ENCODE measurements around the gene C14orf39. TPM values are rescaled to one million over a fixed set of nuclear protein-coding genes. Genes with fewer than 3 reads are reported as not detected.

The C14orf39 gene
- total RNA-seq, 4 donors from 2014 or later, result not detected

DNA sequence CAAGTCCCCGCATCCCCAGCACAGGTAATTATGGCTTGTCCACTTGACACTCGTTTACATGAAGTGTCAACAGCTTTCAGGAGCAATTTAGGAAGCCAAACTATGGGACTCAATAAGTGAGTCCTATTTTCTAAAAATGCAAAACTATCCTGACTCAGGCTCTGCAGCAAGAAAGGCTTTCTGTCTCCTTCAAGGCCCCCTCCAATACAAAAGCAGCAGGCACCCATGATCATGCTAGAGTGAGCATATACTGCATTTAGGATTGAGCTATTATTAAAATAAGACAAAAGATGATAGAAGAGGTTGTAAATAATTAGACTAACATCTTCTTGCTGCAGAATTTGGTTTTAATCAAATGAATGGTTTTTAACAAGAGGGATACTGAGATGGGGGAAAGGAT is 26.3 kb upstream of the C14orf39 start:
- TF ChIP-seq, protein P1, sequence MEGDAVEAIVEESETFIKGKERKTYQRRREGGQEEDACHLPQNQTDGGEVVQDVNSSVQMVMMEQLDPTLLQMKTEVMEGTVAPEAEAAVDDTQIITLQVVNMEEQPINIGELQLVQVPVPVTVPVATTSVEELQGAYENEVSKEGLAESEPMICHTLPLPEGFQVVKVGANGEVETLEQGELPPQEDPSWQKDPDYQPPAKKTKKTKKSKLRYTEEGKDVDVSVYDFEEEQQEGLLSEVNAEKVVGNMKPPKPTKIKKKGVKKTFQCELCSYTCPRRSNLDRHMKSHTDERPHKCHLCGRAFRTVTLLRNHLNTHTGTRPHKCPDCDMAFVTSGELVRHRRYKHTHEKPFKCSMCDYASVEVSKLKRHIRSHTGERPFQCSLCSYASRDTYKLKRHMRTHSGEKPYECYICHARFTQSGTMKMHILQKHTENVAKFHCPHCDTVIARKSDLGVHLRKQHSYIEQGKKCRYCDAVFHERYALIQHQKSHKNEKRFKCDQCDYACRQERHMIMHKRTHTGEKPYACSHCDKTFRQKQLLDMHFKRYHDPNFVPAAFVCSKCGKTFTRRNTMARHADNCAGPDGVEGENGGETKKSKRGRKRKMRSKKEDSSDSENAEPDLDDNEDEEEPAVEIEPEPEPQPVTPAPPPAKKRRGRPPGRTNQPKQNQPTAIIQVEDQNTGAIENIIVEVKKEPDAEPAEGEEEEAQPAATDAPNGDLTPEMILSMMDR (IDR thresholded peaks at IDR 0.05), result no peak
- ATAC-seq (ENCODE audit: low FRiP score) (no peak), DNase-seq (ENCODE audit: low spot score) (no peak)

DNA sequence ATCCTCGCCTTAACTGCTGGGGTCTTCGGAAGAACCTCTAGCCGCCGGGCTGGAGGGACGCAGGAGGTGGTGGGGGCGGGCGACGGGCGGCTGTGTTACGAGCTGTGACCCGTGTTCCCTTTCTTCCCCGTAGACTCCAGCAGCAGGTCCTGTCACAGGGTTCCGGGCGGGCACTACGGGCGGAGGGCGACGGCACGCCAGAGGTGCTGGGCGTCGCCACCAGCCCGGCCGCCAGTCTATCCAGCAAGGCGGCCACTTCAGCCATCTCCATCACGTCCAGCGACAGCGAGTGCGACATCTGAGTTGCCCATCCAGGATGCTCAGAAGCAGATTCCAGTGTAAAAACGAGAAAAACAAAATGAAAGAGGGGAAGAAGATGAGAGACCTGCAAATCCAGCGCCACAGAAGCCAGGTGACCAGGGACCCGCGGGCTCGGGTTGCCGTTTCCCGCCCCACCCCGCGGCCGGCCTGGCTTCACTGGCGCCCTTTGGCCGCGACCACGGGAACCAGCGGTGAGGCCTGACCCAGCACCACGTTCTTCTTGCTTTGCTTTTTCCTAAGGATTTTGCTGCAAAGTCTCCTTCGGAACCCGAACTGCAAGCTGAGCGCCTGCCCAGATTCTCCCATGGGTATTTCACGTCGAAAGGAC is 25.2 kb upstream of the C14orf39 start:
- TF ChIP-seq, protein P1 (IDR thresholded peaks at IDR 0.05), result no peak
- DNase-seq (ENCODE audit: low spot score), result no peak
- no peak for ATAC-seq (ENCODE audit: low FRiP score)

DNA sequence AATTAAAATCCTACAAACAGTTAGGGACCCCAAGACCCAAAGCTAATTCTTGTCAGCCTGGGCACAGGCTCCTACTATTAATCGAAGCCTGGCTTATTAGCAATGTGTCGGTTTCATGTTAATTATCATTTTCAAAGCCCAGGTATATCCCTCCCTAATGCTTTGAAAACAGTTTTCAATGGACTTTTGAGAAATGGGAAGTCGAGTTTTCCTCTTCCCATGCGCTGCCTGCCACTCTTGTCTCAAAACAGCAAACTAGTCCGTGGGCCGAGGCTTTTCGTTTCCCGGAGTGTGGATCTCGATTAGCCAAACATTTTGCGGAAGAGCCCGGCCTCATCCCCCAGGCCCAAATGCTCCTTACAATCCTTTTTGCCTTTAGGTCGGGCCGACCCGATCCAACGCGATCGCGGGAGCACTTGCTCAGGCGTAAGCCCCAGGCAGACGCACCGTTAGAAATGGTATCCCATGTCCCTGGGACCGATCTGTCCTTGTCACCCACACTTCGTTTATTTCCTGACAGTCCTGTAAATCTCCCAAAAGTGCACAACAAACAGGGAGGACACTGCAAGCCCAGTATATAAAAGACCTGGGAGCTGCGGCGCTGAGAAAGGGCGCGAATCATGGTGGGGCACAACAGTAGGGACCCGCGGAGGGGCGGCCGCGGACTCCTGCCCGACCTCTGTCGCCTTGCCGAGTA is 24.5 kb upstream of the C14orf39 start:
- ATAC-seq (ENCODE audit: low FRiP score) (no peak), DNase-seq (ENCODE audit: low spot score) (no peak)
- TF ChIP-seq, protein P1 (IDR thresholded peaks at IDR 0.05), result no peak

DNA sequence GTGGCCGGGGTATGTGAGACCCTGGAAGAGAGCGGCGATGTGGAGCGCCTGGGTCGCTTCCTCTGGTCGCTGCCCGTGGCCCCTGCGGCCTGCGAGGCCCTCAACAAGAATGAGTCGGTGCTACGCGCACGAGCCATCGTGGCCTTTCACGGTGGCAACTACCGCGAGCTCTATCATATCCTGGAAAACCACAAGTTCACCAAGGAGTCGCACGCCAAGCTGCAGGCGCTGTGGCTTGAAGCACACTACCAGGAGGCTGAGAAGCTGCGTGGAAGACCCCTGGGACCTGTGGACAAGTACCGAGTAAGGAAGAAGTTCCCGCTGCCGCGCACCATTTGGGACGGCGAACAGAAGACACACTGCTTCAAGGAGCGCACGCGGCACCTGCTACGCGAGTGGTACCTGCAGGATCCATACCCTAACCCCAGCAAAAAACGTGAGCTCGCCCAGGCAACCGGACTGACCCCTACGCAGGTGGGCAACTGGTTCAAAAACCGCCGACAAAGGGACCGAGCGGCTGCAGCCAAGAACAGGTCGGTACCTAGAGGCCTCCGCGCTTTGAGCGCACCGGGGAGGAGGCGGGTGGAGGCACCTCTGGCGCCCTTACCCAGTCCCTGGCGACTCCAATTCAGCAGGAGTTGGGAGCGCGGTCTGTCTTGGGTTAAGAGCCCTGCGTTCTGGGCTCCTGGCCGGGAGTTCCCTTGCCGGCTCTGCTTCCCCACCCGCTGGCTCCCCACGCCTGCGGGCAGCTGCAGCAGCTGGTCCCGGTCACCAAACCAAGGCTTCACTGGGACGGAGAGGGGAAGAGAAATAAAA is 23.8 kb upstream of the C14orf39 start:
- no peak for ATAC-seq (ENCODE audit: low FRiP score)
- TF ChIP-seq, protein P1 (IDR thresholded peaks at IDR 0.05), result no peak
- DNase-seq (ENCODE audit: low spot score), result no peak

DNA sequence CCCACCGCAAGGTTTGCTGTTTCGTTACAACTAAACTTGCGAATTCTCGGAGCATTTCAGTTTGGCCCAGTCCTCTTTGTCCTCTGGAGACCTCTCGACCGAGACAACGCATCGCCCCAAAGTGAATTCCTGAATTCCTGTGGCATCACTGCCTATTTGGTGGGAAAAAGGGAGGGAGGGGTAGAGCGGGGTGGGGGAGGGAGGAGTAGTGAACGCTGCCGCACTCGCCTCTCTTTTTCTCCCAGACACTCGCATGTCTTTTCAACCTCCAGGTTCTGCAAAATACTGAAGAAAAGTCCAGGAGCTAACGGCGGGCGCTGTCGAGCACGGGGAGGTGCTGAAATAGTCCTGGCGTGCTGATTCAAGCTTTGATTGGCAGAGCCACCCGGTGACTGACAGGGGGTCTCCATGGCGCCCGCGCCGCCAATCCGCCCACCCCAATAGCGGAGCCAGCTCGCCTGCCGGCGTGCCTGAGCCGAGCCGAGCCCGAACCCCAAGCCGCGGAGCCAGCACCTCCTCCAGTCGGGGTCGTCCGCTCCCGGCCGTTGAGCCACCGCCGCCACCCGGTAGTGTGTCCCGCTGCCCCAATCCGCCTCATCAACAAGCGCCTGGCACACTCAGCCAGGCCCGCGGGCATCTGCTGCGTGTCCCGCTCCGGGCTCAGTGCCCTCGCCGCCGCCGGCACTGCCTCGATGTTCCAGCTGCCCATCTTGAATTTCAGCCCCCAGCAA is 23.0 kb upstream of the C14orf39 start, which contains the start of gene SIX6:
Gene SIX6 (plus strand): TSS at position 440 of the 731 bp plus-strand sequence. CDS start 253 bp downstream, at position 693.
- DNase-seq (ENCODE audit: low spot score), result no peak
- ATAC-seq (ENCODE audit: low FRiP score), result no peak
- TF ChIP-seq, protein P1 (IDR thresholded peaks at IDR 0.05), result no peak

DNA sequence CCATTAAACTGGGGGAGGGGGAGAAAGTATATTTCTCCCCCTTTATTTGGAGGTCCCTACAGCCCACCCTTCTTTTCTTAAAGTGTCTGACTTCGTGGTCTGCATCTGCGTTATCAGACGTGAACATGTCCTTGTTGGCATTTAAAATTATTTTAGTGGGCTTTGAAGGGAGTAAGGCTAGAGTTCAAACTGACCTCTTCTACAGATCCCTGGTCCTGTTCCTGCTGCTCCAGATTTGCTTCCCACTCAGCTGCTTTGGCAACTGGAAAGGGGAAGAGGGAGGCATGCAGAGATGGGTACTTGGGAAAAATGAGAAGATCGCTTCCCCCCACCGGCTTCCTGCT is 22.5 kb upstream of the C14orf39 start:
- ATAC-seq (ENCODE audit: low FRiP score) (no peak), DNase-seq (ENCODE audit: low spot score) (no peak)
- TF ChIP-seq, protein P1 (IDR thresholded peaks at IDR 0.05), result no peak

Measured in omental fat pad (tissue), 4 donors.